ENCODE data around the gene GSTM4. TPM values are rescaled to one million over a fixed set of nuclear protein-coding genes. Genes with fewer than 3 reads are reported as not detected.

Gene GSTM4
- total and polyA plus RNA-seq, 2 of the 8 experiments (the other 6 are each of a cell fraction or from before 2014, with no cell fraction given) = 11.3 to 31.4 TPM

GRCh38 chr1:109677459-109677858 lies 21.6 kb downstream of the GSTM4 start:
- POLR2A ChIA-PET (ENCODE audit: partially characterized antibody) = no interaction called here
- no peaks in the 10 kb centered on the region for H3K79me2 ChIP-seq (ENCODE audit: control insufficient read depth in 1 of 2, insufficient read depth in 2 of 2, low read length in 2 of 2)
- H3K56ac ChIP-seq (replicated peaks; ENCODE audit: insufficient read length, low read depth, low read length) = no peak overlapping the region
- TF ChIP-seq TEAD4 (IDR thresholded peaks at IDR 0.05; ENCODE audit: low read depth, low read length) (no peak), BCL11A (IDR thresholded peaks at IDR 0.05; ENCODE audit: low read depth in 2 of 2, low read length in 2 of 2) (no peak), POLR2AphosphoS5 (IDR thresholded peaks at IDR 0.05; ENCODE audit: low read depth, low read length) (no peak), CHD2 (IDR thresholded peaks at IDR 0.05; ENCODE audit: low read length) (no peak), SIN3A (conservative IDR thresholded peaks at IDR 0.05 in 1 of 2, IDR thresholded peaks at IDR 0.05 in 1 of 2; ENCODE audit: low read depth in 1 of 2, low read length in 2 of 2) (no peak), CEBPB (IDR thresholded peaks at IDR 0.05; ENCODE audit: low read depth, low read length) (no peak), BACH1 (IDR thresholded peaks at IDR 0.05; ENCODE audit: low read length) (no peak), CTBP2 (IDR thresholded peaks at IDR 0.05; ENCODE audit: borderline replicate concordance, insufficient read depth, insufficient read length, low read length) (no peak), CBX5 (IDR thresholded peaks at IDR 0.05; ENCODE audit: low read depth, low read length) (no peak), CBX8 (IDR thresholded peaks at IDR 0.05; ENCODE audit: borderline replicate concordance, low read depth, low read length) (no peak), CHD1 (IDR thresholded peaks at IDR 0.05; ENCODE audit: low read depth, low read length) (no peak), TAF7 (optimal IDR thresholded peaks at IDR 0.05; ENCODE audit: borderline replicate concordance, low read depth, low read length) (no peak), EP300 (IDR thresholded peaks at IDR 0.05; ENCODE audit: borderline replicate concordance in 1 of 2, low read depth in 2 of 2, low read length in 2 of 2) (no peak), TCF12 (IDR thresholded peaks at IDR 0.05; ENCODE audit: low read depth, low read length) (no peak), E2F6 (IDR thresholded peaks at IDR 0.05) (no peak)

More at GRCh38 chr1:109677459-109677858, 21.6 kb downstream of the GSTM4 start:
- H3K18ac ChIP-seq (ENCODE audit: extremely low read depth, low read length) = no peak overlapping the region
- H2BK12ac ChIP-seq (ENCODE audit: low read depth, low read length) = no peak overlapping the region
- no peak overlapping the region for H2AFZ ChIP-seq (ENCODE audit: low read length)
- FAIRE-seq = no peak
- H4K8ac ChIP-seq (ENCODE audit: extremely low read depth, insufficient read depth, low read length) = no peak overlapping the region
- CTCF ChIA-PET (ENCODE audit: partially characterized antibody) = interaction anchor here (0.8 kb wide), 1 partner anchor 10 kb away, joined by 3 read pairs; the partner anchor contains the start of gene GSTM1
- no peak for DNase-seq (ENCODE audit: low read depth in 1 of 2, low spot score in 2 of 2)
- H3K27me3 ChIP-seq (replicated peaks in 1 of 4; ENCODE audit: control insufficient read depth in 3 of 4, extremely low read depth in 1 of 4, insufficient read depth in 3 of 4, low read length in 3 of 4) = no peaks in the 10 kb centered on the region
- H3K36me3 ChIP-seq (ENCODE audit: control insufficient read depth in 2 of 4, insufficient read depth in 4 of 4, low read length in 3 of 4) = no peaks in the 10 kb centered on the region
- H3K23me2 ChIP-seq (ENCODE audit: low read depth, low read length) = no peaks in the 10 kb centered on the region
- H2AK5ac ChIP-seq (ENCODE audit: low read depth, low read length) = no peak overlapping the region
- no peak overlapping the region for H3K4me2 ChIP-seq (ENCODE audit: insufficient read depth in 1 of 2, low read depth in 2 of 2, low read length in 2 of 2)
- H2BK5ac ChIP-seq (ENCODE audit: low read depth, low read length) = no peak overlapping the region
- no peaks in the 10 kb centered on the region for H4K20me1 ChIP-seq (replicated peaks in 1 of 2; ENCODE audit: control insufficient read depth in 1 of 2, insufficient read depth in 2 of 2, low read length in 2 of 2)
- H3K79me1 ChIP-seq (ENCODE audit: low read depth, low read length) = no peaks in the 10 kb centered on the region
- no peaks in the 10 kb centered on the region for H3K9me3 ChIP-seq (ENCODE audit: insufficient read depth in 2 of 2, low read depth in 1 of 2, low read length in 1 of 2)
- H4K91ac ChIP-seq (replicated peaks; ENCODE audit: insufficient read length, low read length) = no peak overlapping the region
- H3K4me1 ChIP-seq (replicated peaks in 1 of 4; ENCODE audit: control insufficient read depth in 3 of 4, insufficient read depth in 4 of 4, low read length in 3 of 4) = no peaks in the 10 kb centered on the region
- no peak overlapping the region for H3K4me3 ChIP-seq (ENCODE audit: extremely low read depth in 1 of 4, insufficient read depth in 2 of 4, low read depth in 3 of 4, low read length in 4 of 4)
- H2BK20ac ChIP-seq (ENCODE audit: low read length) = no peak overlapping the region
- no peak overlapping the region for H4K5ac ChIP-seq (ENCODE audit: insufficient read length, low read depth, low read length)
- H3K14ac ChIP-seq (ENCODE audit: insufficient read length) = no peak overlapping the region
- no peak overlapping the region for H3K4ac ChIP-seq (replicated peaks; ENCODE audit: insufficient read length, low read depth, low read length)
- 92% methylated on average over 3 of the region's 3 CpGs; no CpG with 5 or more reads in 1 of the 2 experiments for WGBS, 2 experiments (ENCODE audit: extremely low coverage in 1 of 2, insufficient coverage in 1 of 2, insufficient read length in 1 of 2, insufficient replicate concordance in 2 of 2, low coverage in 1 of 2, low lambda C conversion rate in 2 of 2, missing lambda C conversion rate in 1 of 2)
- no peak overlapping the region for H2BK15ac ChIP-seq (ENCODE audit: low read length)
- H2BK120ac ChIP-seq (replicated peaks; ENCODE audit: low read depth, low read length) = no peak overlapping the region
- H3K23ac ChIP-seq (ENCODE audit: insufficient read length) = no peak overlapping the region
- H3K9ac ChIP-seq (replicated peaks in 1 of 4; ENCODE audit: extremely low read depth in 1 of 4, low read depth in 3 of 4, low read length in 3 of 4) = no peak overlapping the region
- no peak overlapping the region for H3K27ac ChIP-seq (ENCODE audit: low read depth, low read length)
